Body of pancreas (tissue), 4 donors: ENCODE results near the gene COL6A2.

Experiments used
- CTCF ChIP-seq, 7 experiments: fragments of 450-650 bp in 4 of 7; fragments of 200-600 bp in 3 of 7; sonication (generic) in 3 of 7; IDR thresholded peaks; one replicate each; pipeline ENCODE4 v1.5.1; 2016 to 2019; ENCODE audit warnings: antibody characterized with exemption in 7 of 7
- POLR2A ChIP-seq, 3 donors: fragments of 450-650 bp; IDR thresholded peaks; one replicate each; pipeline ENCODE4 v1.6.1; 2016; ENCODE audit warnings: antibody characterized with exemption in 3 of 3, mild to moderate bottlenecking in 2 of 3

DNA sequence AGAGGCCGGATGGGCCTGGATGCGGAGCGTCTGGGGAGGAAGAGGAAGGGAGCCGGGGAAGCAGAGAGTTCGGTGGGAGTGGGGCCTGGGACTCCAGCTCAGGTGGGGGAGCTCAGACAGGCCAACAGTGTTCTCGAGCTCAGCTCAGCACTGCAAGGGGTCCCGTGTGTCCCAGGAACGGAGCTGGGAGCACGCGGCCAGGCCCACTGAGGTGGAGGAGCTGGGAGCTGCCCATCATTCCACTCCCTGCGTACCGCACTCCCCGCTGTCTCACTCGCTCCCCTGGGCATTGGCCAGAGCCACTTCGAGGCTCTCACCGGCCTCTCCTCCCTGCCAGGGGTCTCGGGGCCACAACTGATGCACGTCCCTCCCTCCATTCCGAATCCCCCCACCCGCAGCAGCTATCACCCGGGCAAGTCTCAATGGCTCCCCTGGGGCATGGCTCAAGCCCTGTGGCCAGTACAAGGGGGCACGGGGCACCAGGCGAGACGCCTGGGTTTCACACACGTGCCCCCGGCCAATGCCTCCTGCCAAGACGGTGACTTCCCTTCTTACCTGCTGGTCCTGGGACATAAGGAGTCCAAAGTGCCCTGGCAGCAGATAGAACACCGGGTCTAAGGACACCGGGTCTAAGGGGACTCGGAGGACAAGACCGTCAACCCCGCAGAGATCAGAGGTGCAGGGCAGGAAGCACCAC lies 30.3 kb upstream of the COL6A2 start:
- no peak for TF ChIP-seq CTCF (IDR thresholded peaks at IDR 0.05)
- no peak for TF ChIP-seq POLR2A (IDR thresholded peaks at IDR 0.05)
